ENCODE results near the gene TIMP1.

TIMP1 gene

DNA sequence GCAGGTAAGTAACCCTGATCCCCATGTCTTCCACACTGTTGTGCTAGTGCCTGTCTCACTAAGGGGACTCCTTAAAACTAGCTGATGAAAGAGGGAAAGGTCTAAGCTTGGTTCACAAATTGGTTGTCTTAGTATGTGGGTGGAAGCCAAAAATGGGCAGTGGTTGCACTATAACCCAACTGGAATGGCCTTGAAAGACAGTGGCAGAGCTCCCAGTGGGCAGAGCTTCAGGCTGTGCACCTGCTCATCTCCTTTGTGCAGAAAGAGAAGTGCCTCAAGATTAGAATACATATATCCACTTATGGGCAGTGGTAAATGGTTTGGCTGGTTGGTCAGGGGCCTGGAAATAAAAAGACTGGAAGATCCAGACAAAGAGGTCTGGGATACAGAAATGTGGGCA, 30.2 kb downstream of the TIMP1 start:
- TF ChIP-seq, protein P1, sequence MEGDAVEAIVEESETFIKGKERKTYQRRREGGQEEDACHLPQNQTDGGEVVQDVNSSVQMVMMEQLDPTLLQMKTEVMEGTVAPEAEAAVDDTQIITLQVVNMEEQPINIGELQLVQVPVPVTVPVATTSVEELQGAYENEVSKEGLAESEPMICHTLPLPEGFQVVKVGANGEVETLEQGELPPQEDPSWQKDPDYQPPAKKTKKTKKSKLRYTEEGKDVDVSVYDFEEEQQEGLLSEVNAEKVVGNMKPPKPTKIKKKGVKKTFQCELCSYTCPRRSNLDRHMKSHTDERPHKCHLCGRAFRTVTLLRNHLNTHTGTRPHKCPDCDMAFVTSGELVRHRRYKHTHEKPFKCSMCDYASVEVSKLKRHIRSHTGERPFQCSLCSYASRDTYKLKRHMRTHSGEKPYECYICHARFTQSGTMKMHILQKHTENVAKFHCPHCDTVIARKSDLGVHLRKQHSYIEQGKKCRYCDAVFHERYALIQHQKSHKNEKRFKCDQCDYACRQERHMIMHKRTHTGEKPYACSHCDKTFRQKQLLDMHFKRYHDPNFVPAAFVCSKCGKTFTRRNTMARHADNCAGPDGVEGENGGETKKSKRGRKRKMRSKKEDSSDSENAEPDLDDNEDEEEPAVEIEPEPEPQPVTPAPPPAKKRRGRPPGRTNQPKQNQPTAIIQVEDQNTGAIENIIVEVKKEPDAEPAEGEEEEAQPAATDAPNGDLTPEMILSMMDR (conservative IDR thresholded peaks at IDR 0.05; ENCODE audit: low read length), result no peak
- no peak for DNase-seq (ENCODE audit: low read depth)

GRCh38 chrX:47613082-47613481, 30.8 kb downstream of the TIMP1 start:
- TF ChIP-seq, protein P1 (conservative IDR thresholded peaks at IDR 0.05; ENCODE audit: low read length), result no peak
- DNase-seq (ENCODE audit: low read depth), result no peak
- no peak overlapping the region for H3K4me3 ChIP-seq (ENCODE audit: low read length)

More for the DNA sequence above, 30.2 kb downstream of the TIMP1 start:
- no peak overlapping the region for H3K4me3 ChIP-seq (ENCODE audit: low read length)

- no peak overlapping the region for H3K4me3 ChIP-seq (ENCODE audit: low read length)
- TF ChIP-seq, protein P1 (conservative IDR thresholded peaks at IDR 0.05; ENCODE audit: low read length), result no peak
- DNase-seq (ENCODE audit: low read depth), result no peak
These were observed 32.4 kb downstream of the TIMP1 start for GRCh38 chrX:47614618-47615017.

GRCh38 chrX:47618923-47619485, 36.8 kb downstream of the TIMP1 start:
- DNase-seq (ENCODE audit: low read depth), result no peak
- TF ChIP-seq, protein P1 (conservative IDR thresholded peaks at IDR 0.05; ENCODE audit: low read length), result no peak
- no peak overlapping the region for H3K4me3 ChIP-seq (ENCODE audit: low read length)

- DNase-seq (ENCODE audit: low read depth), result peak; percentile 70
- peak within 1 kb of the TSS; percentile 45 for H3K4me3 ChIP-seq (ENCODE audit: low read length)
- TF ChIP-seq, protein P1 (conservative IDR thresholded peaks at IDR 0.05; ENCODE audit: low read length), result no peak
These were observed 37.5 kb downstream of the TIMP1 start, which contains the start of gene SYN1 for GRCh38 chrX:47619486-47620302. Gene SYN1 (minus strand): TSS chrX:47619857. CDS start chrX:47619728, 129 bp downstream.

GRCh38 chrX:47620303-47620685, 38.1 kb downstream of the TIMP1 start:
- H3K4me3 ChIP-seq (ENCODE audit: low read length), result no peak overlapping the region

More at GRCh38 chrX:47620303-47620685, 38.1 kb downstream of the TIMP1 start:
- no peak for DNase-seq (ENCODE audit: low read depth)
- TF ChIP-seq, protein P1 (conservative IDR thresholded peaks at IDR 0.05; ENCODE audit: low read length), result no peak
